RWPE2 (cell line): ENCODE data around the gene GLT8D2.

ENCODE experiments used
- ATAC-seq: fragments of 200-7000 bp; cut with Tn5 transposase; 3 replicates; pipeline ENCODE4 v1.9.1; 2021; ENCODE audit warnings: low read depth
- DNase-seq: peaks from one replicate; pipeline ENCODE4 v3.0.0-alpha.2; 2020; ENCODE audit warnings: low spot score
- H3K27ac ChIP-seq: fragments of 450-650 bp; 2 replicates; pipeline ENCODE4 v1.5.1; 2017; ENCODE audit warnings: mild to moderate bottlenecking; ENCODE audit not compliant: poor library complexity, severe bottlenecking
- H3K27me3 ChIP-seq: fragments of 250-450 bp; sonication (Bioruptor Pico); 2 replicates; pipeline ENCODE4 v1.5.1; 2021; ENCODE audit warnings: mild to moderate bottlenecking, moderate library complexity; ENCODE audit not compliant: insufficient read depth, poor library complexity, severe bottlenecking
- H3K36me3 ChIP-seq: fragments of 250-450 bp; sonication (Bioruptor Pico); 2 replicates; pipeline ENCODE4 v1.5.1; 2020; ENCODE audit warnings: low read depth, mild to moderate bottlenecking, moderate library complexity
- H3K4me1 ChIP-seq: fragments of 250-450 bp; sonication (Bioruptor Pico); 2 replicates; pipeline ENCODE4 v1.5.1; 2021; ENCODE audit warnings: mild to moderate bottlenecking, moderate library complexity; ENCODE audit not compliant: insufficient read depth, poor library complexity, severe bottlenecking
- H3K4me3 ChIP-seq: fragments of 250-450 bp; sonication (Bioruptor Pico); 2 replicates; pipeline ENCODE4 v1.5.1; 2021; ENCODE audit warnings: mild to moderate bottlenecking, moderate library complexity; ENCODE audit not compliant: severe bottlenecking
- H3K9me3 ChIP-seq: fragments of 250-450 bp; sonication (Bioruptor Pico); 2 replicates; pipeline ENCODE4 v1.5.1; 2021; ENCODE audit warnings: mild to moderate bottlenecking, moderate library complexity; ENCODE audit not compliant: severe bottlenecking
- TF ChIP-seq, protein P1 (sequence below): fragments of 450-650 bp; IDR thresholded peaks from one replicate; pipeline ENCODE4 v1.5.1; 2017; ENCODE audit warnings: mild to moderate bottlenecking, moderate library complexity; ENCODE audit not compliant: poor library complexity, severe bottlenecking

GLT8D2 gene

DNA sequence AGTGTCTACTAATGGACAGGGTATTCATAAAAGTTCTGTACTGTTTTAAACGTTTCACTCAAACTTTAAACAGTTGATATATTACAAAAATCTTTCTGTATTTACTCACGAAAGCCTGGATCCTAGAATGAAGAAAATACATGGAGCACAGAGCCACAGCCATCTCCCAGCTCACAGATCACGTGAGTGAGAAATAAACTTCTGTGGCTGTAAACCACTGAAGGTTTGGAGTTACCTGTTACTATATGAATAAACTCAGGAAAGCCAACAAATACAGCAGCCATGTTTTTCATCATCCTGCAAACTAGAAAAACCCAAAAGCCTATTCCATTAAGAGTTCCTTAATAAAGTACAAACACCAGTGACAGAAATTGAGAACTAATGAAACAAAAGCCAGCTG lies 85.2 kb downstream of the GLT8D2 start:
- H3K27me3 ChIP-seq: no peaks in the 10 kb centered on the region
- H3K4me1 ChIP-seq: peaks cover 7% of the 10 kb centered on the region
- peaks cover 26% of the 10 kb centered on the region for H3K36me3 ChIP-seq
- peak overlapping the region; percentile 74 for H3K4me3 ChIP-seq
- TF ChIP-seq, protein P1, sequence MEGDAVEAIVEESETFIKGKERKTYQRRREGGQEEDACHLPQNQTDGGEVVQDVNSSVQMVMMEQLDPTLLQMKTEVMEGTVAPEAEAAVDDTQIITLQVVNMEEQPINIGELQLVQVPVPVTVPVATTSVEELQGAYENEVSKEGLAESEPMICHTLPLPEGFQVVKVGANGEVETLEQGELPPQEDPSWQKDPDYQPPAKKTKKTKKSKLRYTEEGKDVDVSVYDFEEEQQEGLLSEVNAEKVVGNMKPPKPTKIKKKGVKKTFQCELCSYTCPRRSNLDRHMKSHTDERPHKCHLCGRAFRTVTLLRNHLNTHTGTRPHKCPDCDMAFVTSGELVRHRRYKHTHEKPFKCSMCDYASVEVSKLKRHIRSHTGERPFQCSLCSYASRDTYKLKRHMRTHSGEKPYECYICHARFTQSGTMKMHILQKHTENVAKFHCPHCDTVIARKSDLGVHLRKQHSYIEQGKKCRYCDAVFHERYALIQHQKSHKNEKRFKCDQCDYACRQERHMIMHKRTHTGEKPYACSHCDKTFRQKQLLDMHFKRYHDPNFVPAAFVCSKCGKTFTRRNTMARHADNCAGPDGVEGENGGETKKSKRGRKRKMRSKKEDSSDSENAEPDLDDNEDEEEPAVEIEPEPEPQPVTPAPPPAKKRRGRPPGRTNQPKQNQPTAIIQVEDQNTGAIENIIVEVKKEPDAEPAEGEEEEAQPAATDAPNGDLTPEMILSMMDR: no peak
- peak overlapping the region; percentile 68 for H3K27ac ChIP-seq
- no peak for DNase-seq
- no peaks in the 10 kb centered on the region for H3K9me3 ChIP-seq
- no peak for ATAC-seq

DNA sequence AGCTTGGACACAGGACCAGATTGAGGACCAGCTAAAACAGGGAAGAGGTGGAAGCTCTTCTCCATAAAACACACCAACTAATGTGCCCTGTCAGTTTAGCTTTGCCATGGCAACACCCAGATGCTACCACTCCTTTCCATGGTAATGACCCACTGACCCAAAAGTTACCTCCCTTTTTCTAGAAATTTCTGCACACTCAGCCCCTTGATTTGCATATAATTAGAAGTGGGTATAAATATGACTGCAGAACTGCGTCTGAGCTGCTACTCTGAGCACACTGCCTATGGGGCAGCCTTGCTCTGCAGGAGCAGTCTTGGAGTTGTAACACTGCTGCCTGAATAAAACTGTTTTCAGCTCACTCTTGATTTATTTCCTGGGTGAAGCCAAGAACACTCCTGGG lies 87.5 kb downstream of the GLT8D2 start:
- DNase-seq (no peak), ATAC-seq (no peak)
- peaks cover 9% of the 10 kb centered on the region; the same call in 1 of the 2 replicates for H3K36me3 ChIP-seq
- H3K9me3 ChIP-seq: no peaks in the 10 kb centered on the region
- TF ChIP-seq, protein P1: no peak
- H3K4me1 ChIP-seq: peaks cover 5% of the 10 kb centered on the region
- no peak overlapping the region for H3K27ac ChIP-seq
- H3K4me3 ChIP-seq: no peak overlapping the region
- no peaks in the 10 kb centered on the region for H3K27me3 ChIP-seq

DNA sequence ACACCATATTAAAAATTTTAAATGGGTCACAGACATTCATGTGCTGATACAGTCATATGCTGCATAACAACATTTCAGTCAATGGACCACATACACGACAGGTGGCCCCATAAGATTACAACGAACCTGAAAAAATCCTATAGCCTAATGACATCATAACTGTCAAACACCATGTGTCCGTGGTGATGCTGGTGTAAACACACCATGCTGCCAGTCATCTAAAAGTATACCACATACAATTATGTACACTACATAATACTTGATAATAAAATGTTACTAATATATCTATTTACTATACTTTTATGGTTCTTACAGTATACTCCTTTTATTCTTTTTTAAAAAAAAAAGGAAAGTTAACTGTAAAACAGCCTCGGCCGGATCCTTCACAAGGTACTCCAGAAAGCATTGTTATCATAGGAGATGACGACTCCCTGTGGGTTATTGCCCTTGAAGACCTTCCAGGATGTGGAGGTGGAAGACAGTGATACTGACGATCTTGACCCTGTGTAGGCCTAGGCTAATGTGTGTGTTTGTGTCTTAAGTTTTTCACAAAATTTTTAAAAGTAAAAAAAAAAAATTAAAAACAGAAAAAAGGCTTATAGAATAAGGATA lies 89.3 kb downstream of the GLT8D2 start:
- no peaks in the 10 kb centered on the region for H3K9me3 ChIP-seq
- DNase-seq: no peak
- no peak overlapping the region for H3K27ac ChIP-seq
- H3K36me3 ChIP-seq: peaks cover 11% of the 10 kb centered on the region
- H3K4me1 ChIP-seq: peaks cover 8% of the 10 kb centered on the region
- no peak for ATAC-seq
- no peaks in the 10 kb centered on the region for H3K27me3 ChIP-seq
- no peak overlapping the region for H3K4me3 ChIP-seq
- TF ChIP-seq, protein P1: no peak

DNA sequence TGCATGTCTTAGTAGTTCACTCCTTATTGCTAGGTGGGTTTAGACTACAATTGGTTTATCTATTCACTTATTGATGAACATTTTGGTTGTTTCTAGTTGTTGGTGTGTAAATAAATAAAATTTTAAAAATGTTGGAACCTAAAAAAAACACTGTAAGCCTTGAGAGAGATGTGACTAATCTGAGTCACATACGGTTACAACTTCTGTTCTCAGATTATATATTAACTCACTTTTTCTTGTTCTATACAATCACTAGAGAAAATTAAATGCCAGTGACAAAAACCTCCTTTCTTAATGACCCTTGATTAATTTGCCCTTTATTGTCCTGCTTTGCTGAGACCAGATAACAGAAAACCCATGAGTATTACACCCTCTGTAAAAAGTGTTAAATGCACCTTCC lies 91.4 kb downstream of the GLT8D2 start:
- H3K4me3 ChIP-seq: no peak overlapping the region
- peaks cover 21% of the 10 kb centered on the region for H3K36me3 ChIP-seq
- H3K27me3 ChIP-seq: no peaks in the 10 kb centered on the region
- TF ChIP-seq, protein P1: no peak
- no peak overlapping the region for H3K27ac ChIP-seq
- ATAC-seq: no peak
- no peak for DNase-seq
- H3K9me3 ChIP-seq: no peaks in the 10 kb centered on the region
- peaks cover 10% of the 10 kb centered on the region for H3K4me1 ChIP-seq

DNA sequence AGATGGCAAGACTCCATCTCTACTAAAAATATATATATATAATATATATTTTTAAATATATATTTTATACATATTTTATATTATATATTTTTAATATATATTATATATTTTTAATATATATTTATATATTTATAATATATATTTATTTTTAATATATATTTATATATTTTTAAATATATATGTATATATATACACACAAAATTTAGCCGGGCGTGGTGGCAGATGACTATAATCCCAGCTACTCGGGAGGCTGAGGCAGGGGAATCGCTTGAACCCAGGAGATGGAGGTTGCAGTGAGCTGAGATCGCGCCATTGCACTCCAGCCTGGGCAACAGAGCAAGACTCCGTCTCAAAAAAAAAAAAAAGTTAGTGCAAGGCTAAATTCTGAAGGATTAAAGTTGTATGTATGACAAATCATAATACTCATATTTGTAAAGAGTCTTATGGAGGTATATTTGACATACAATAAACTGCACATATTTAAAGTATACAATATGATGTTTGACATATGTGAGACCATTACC lies 92.1 kb downstream of the GLT8D2 start:
- no peak for ATAC-seq
- H3K4me3 ChIP-seq: no peak overlapping the region
- peaks cover 10% of the 10 kb centered on the region for H3K4me1 ChIP-seq
- TF ChIP-seq, protein P1: no peak
- peak overlapping the region; percentile 87 for H3K27ac ChIP-seq
- H3K9me3 ChIP-seq: no peaks in the 10 kb centered on the region
- DNase-seq: no peak
- no peaks in the 10 kb centered on the region for H3K27me3 ChIP-seq
- H3K36me3 ChIP-seq: peaks cover 28% of the 10 kb centered on the region
